GM12864 (cell line): Measurements from ENCODE around the gene MAP4.

Experiments used
- DNase-seq: peaks from one replicate; pipeline ENCODE4 v3.0.0-alpha.2; 2011; ENCODE audit warnings: low read depth
- H3K4me3 ChIP-seq: 2 replicates; pipeline ENCODE4 v1.5.1; 2011; ENCODE audit warnings: mild to moderate bottlenecking, low read depth, low read length, control low read depth
- TF ChIP-seq, protein P1 (sequence below): IDR thresholded peaks from 2 replicates; pipeline ENCODE4 v1.5.1; 2011; ENCODE audit warnings: low read depth, mild to moderate bottlenecking, moderate library complexity, low read length, control low read depth, inconsistent platforms; ENCODE audit errors: missing control alignments

Gene MAP4

DNA sequence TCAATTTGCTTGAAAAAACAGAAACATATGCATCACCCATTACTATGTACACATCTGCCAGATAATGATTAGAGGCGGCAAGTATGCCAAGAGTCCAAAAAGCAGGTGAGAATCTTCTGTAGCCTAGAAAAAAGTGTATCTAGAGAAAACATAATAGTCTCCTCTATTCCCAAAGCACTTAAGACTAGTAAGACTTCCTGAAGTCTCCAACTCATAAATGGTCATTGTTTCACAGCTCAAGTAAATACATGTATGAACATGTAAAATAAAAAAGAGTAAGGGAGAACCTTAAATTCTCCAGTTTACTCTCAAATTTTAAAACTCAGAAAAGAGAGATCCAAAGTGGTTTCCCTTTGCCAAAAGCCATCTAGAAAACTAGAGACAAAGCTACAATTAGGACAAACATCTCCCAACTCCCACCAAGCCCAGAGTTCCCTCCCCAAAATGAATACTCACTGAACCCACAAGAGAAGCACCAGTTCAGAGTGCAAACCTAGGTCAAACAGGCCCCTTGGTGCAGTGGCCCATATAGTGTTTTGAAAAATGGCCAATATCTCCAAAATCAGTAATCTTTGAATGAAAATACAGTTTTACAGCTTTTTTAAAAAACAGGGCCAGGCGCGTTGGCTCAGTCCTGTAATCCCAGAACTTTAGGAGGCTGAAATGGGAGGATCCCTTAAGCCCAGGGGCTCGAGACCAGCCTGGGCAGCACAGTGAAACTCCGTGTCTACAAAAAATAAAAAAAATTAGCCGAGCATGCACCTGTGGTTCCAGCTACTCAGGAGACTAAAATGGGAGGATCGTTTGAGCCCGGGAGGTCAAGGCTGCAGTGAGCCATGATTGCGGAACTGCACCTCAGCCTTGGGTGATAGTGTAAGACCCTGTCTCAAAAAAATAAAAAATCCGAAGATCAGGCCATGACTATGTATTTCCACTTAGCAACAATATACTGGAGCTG is 11.0 kb upstream of the MAP4 start:
- H3K4me3 ChIP-seq = no peak overlapping the region
- DNase-seq = no peak
- TF ChIP-seq, protein P1, sequence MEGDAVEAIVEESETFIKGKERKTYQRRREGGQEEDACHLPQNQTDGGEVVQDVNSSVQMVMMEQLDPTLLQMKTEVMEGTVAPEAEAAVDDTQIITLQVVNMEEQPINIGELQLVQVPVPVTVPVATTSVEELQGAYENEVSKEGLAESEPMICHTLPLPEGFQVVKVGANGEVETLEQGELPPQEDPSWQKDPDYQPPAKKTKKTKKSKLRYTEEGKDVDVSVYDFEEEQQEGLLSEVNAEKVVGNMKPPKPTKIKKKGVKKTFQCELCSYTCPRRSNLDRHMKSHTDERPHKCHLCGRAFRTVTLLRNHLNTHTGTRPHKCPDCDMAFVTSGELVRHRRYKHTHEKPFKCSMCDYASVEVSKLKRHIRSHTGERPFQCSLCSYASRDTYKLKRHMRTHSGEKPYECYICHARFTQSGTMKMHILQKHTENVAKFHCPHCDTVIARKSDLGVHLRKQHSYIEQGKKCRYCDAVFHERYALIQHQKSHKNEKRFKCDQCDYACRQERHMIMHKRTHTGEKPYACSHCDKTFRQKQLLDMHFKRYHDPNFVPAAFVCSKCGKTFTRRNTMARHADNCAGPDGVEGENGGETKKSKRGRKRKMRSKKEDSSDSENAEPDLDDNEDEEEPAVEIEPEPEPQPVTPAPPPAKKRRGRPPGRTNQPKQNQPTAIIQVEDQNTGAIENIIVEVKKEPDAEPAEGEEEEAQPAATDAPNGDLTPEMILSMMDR = no peak

DNA sequence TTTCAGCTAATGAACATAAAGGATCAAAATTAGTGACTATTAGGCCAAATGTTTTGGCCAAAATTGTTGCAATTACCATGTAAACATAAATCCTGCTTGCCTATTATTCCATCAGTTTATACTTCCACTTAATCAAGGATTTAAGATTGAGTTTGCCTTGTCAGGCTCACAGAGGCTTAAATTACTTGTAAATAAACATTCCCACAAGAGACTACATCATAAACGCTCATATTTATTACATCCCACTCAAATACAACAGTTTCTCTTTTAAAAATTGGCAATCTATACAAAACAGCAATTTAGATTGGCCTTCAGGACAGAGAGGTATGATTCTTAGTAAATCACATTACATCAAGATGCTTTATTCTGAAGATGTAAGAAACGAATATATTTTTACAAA is 9.9 kb upstream of the MAP4 start:
- DNase-seq = no peak
- H3K4me3 ChIP-seq = no peak overlapping the region
- TF ChIP-seq, protein P1 = no peak

GRCh38 chr3:48024401-48024800 is 8.2 kb upstream of the MAP4 start:
- no peak for DNase-seq
- no peak overlapping the region for H3K4me3 ChIP-seq
- TF ChIP-seq, protein P1 = no peak

DNA sequence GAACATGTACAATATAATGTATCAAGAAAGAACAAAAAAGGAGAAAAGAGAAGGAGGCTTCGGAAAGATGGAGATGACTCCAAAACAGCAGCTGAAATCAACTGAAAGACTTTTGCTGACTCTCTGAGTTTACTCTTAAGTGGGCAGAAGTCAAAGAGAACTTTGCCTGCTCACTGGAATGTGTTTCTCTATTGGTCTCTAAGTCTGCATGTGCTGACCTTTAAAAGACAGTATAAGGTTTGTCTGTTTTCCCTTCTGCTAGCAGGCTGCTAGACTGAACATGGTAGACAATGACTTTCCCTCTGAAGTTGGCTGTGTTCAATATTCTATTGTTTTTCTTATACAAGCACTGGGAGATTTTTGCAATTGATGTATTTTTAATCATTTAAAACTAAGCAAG is 7.2 kb upstream of the MAP4 start:
- TF ChIP-seq, protein P1 = no peak
- H3K4me3 ChIP-seq = no peak overlapping the region
- DNase-seq = no peak

- TF ChIP-seq, protein P1 = no peak
- no peak overlapping the region for H3K4me3 ChIP-seq
Measured at GRCh38 chr3:48022178-48022577, 6.0 kb upstream of the MAP4 start.

GRCh38 chr3:48018841-48019240 is 2.6 kb upstream of the MAP4 start:
- TF ChIP-seq, protein P1 = no peak
- H3K4me3 ChIP-seq = no peak overlapping the region
- no peak for DNase-seq

More at GRCh38 chr3:48022178-48022577, 6.0 kb upstream of the MAP4 start:
- no peak for DNase-seq
